ENCODE measurements around the gene ETNK2. TPM values are rescaled to one million over a fixed set of nuclear protein-coding genes. Genes with fewer than 3 reads are reported as not detected.

Gene ETNK2
- polyA plus RNA-seq, 3 donors: not detected

DNA sequence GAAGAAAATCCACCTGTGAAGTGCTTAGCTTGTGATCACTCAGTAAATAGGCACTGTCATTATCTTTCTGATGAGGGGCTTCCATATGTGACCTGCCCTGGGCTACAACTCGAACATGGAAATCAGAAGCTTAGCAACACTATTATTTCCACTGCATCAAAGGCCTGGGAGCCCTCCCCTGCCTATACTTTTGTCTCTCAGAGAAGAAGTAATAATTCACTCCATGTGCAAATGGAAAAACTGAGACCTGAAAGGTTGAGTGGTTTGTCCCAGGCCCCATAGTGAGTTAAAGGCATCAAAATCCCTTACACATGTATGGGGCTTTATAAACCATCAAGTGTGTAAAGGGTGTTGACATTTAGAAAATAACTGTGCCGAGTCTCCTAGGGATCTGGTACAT is 58.1 kb downstream of the ETNK2 start:
- no peak overlapping the region for H3K27ac ChIP-seq (ENCODE audit: low read depth in 1 of 2, low read length in 2 of 2)

GRCh38 chr1:204093421-204093717 is 58.5 kb downstream of the ETNK2 start:
- Histone ChIP-seq H3K36me3 (replicated peaks in 1 of 2; ENCODE audit: control insufficient read depth in 1 of 2, insufficient read depth in 2 of 2, low read length in 2 of 2) (no peaks in the 10 kb centered on the region), H3K4me3 (replicated peaks in 1 of 3; ENCODE audit: low read depth in 2 of 3, low read length in 3 of 3) (no peak overlapping the region), H3K4me2 (replicated peaks; ENCODE audit: extremely low read depth, low read length, poor library complexity, severe bottlenecking) (no peak overlapping the region), H3K27me3 (ENCODE audit: control insufficient read depth in 2 of 2, insufficient read depth in 2 of 2, low read length in 2 of 2) (no peaks in the 10 kb centered on the region), H4K20me1 (ENCODE audit: insufficient read depth, low read length) (no peaks in the 10 kb centered on the region), H2AFZ (ENCODE audit: insufficient read depth, low read depth, low read length, poor library complexity, severe bottlenecking) (no peak overlapping the region), H3K27ac (ENCODE audit: low read depth in 1 of 2, low read length in 2 of 2) (no peak overlapping the region), H3K9ac (ENCODE audit: insufficient read depth, low read length, poor library complexity, severe bottlenecking) (no peak overlapping the region), H3K79me2 (ENCODE audit: insufficient read depth, low read length) (no peaks in the 10 kb centered on the region), H3K9me3 (replicated peaks in 1 of 2; ENCODE audit: control insufficient read depth in 1 of 2, insufficient read depth in 1 of 2, low read length in 2 of 2) (no peaks in the 10 kb centered on the region), H3K4me1 (ENCODE audit: control insufficient read depth in 1 of 2, insufficient read depth in 2 of 2, low read length in 2 of 2) (no peaks in the 10 kb centered on the region)
- H3K27ac Mint-ChIP-seq: no peak overlapping the region
- DNase-seq: no peak
- peaks cover 1 to 7% (median 5%) of the 10 kb centered on the region in 3 donors for H3K27me3 Mint-ChIP-seq (ENCODE audit: low read depth in 3 of 3)
- H3K36me3 Mint-ChIP-seq: no peaks in the 10 kb centered on the region
- H3K4me1 Mint-ChIP-seq: no peaks in the 10 kb centered on the region
- no peak overlapping the region for H3K4me3 Mint-ChIP-seq
- intact Hi-C loops (cut with micrococcal nuclease): no loop called here
- no peaks in the 10 kb centered on the region for H3K9me3 Mint-ChIP-seq
- TF ChIP-seq, protein P1, sequence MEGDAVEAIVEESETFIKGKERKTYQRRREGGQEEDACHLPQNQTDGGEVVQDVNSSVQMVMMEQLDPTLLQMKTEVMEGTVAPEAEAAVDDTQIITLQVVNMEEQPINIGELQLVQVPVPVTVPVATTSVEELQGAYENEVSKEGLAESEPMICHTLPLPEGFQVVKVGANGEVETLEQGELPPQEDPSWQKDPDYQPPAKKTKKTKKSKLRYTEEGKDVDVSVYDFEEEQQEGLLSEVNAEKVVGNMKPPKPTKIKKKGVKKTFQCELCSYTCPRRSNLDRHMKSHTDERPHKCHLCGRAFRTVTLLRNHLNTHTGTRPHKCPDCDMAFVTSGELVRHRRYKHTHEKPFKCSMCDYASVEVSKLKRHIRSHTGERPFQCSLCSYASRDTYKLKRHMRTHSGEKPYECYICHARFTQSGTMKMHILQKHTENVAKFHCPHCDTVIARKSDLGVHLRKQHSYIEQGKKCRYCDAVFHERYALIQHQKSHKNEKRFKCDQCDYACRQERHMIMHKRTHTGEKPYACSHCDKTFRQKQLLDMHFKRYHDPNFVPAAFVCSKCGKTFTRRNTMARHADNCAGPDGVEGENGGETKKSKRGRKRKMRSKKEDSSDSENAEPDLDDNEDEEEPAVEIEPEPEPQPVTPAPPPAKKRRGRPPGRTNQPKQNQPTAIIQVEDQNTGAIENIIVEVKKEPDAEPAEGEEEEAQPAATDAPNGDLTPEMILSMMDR (IDR thresholded peaks at IDR 0.05): no peak
- 100% methylated on average over 1 of the region's 4 CpGs for WGBS (ENCODE audit: insufficient coverage)

More for the DNA sequence above, 58.1 kb downstream of the ETNK2 start:
- no peaks in the 10 kb centered on the region for H3K36me3 ChIP-seq (replicated peaks in 1 of 2; ENCODE audit: control insufficient read depth in 1 of 2, insufficient read depth in 2 of 2, low read length in 2 of 2)
- no peak for DNase-seq
- H3K36me3 Mint-ChIP-seq: no peaks in the 10 kb centered on the region
- 74% methylated on average over 2 of the region's 2 CpGs for whole genome bisulfite sequencing (ENCODE audit: insufficient coverage)
- no peaks in the 10 kb centered on the region for H3K79me2 ChIP-seq (ENCODE audit: insufficient read depth, low read length)
- no peaks in the 10 kb centered on the region for H3K9me3 ChIP-seq (replicated peaks in 1 of 2; ENCODE audit: control insufficient read depth in 1 of 2, insufficient read depth in 1 of 2, low read length in 2 of 2)
- H3K4me3 Mint-ChIP-seq: no peak overlapping the region
- peaks cover 2 to 9% (median 5%) of the 10 kb centered on the region in 3 donors for H3K27me3 Mint-ChIP-seq (ENCODE audit: low read depth in 3 of 3)
- no peak overlapping the region for H2AFZ ChIP-seq (ENCODE audit: insufficient read depth, low read depth, low read length, poor library complexity, severe bottlenecking)
- H3K9me3 Mint-ChIP-seq: no peaks in the 10 kb centered on the region
- no peak overlapping the region for H3K4me2 ChIP-seq (replicated peaks; ENCODE audit: extremely low read depth, low read length, poor library complexity, severe bottlenecking)
- no peaks in the 10 kb centered on the region for H3K4me1 ChIP-seq (ENCODE audit: control insufficient read depth in 1 of 2, insufficient read depth in 2 of 2, low read length in 2 of 2)
- no peaks in the 10 kb centered on the region for H4K20me1 ChIP-seq (ENCODE audit: insufficient read depth, low read length)
- intact Hi-C loops (cut with micrococcal nuclease): no loop called here
- H3K4me1 Mint-ChIP-seq: no peaks in the 10 kb centered on the region
- no peaks in the 10 kb centered on the region for H3K27me3 ChIP-seq (ENCODE audit: control insufficient read depth in 2 of 2, insufficient read depth in 2 of 2, low read length in 2 of 2)
- no peak overlapping the region for H3K9ac ChIP-seq (ENCODE audit: insufficient read depth, low read length, poor library complexity, severe bottlenecking)
- H3K4me3 ChIP-seq (replicated peaks in 1 of 3; ENCODE audit: low read depth in 2 of 3, low read length in 3 of 3): no peak overlapping the region
- TF ChIP-seq, protein P1 (IDR thresholded peaks at IDR 0.05): no peak
- no peak overlapping the region for H3K27ac Mint-ChIP-seq
